ENCODE data around the gene UBXN6. TPM values are rescaled to one million over a fixed set of nuclear protein-coding genes. Genes with fewer than 3 reads are reported as not detected.

Gene UBXN6
- total and polyA plus RNA-seq, 2 of the 8 experiments (the other 6 are each of a cell fraction or from before 2014, with no cell fraction given) = 28.0 to 43.8 TPM

- TF ChIP-seq HDAC6 (IDR thresholded peaks at IDR 0.05; ENCODE audit: low read depth, low read length) = no peak
- TF ChIP-seq SUZ12 (IDR thresholded peaks at IDR 0.05; ENCODE audit: low read length) = no peak
- TF ChIP-seq BCL11A (IDR thresholded peaks at IDR 0.05; ENCODE audit: low read depth in 2 of 2, low read length in 2 of 2) = no peak
Observed at GRCh38 chr19:4494691-4495064, 37.1 kb upstream of the UBXN6 start (continued).
